HepG2 (cell line): Measurements from ENCODE around the gene IL1RL1. TPM values are rescaled to one million over a fixed set of nuclear protein-coding genes. Genes with fewer than 3 reads are reported as not detected.

Experiments
- ATAC-seq: fragments of 200-7000 bp; cut with Tn5 transposase; 3 replicates; pipeline ENCODE4 v1.9.1; 2020; ENCODE audit warnings: mild to moderate bottlenecking, moderate library complexity
- BruUV-seq: library from RNA; stranded (reverse); fragments of 400-500 nt; replicated peaks from 2 replicates; lab custom pipeline; 2021; lab: Mats Ljungman, UMichigan
- CTCF ChIA-PET: fragments of 300-600 bp; formaldehyde crosslinking; extraction: SDS; loops from one replicate; lab custom pipeline; 2021; ENCODE audit warnings: low total read pairs, inconsistent platforms, low intra/inter-chr PET ratio; lab: Yijun Ruan, JAX
- POLR2A ChIA-PET: fragments of 350-600 bp; sonication (Branson Sonifier 250); formaldehyde crosslinking; loops from one replicate; lab custom pipeline; 2020; ENCODE audit warnings: antibody characterized with exemption, inconsistent platforms; lab: Yijun Ruan, JAX
- DNase-seq: peaks from one replicate; pipeline ENCODE4 v3.0.0-alpha.2; 2015; ENCODE audit warnings: low spot score
- FAIRE-seq: peaks from 3 replicates; lab custom pipeline; 2011; peaks lifted over from hg19 to GRCh38; lab: Jason Lieb, UNC
- H2AFZ ChIP-seq: one replicate; pipeline ENCODE4 v1.6.1; 2011; ENCODE audit warnings: low read length, inconsistent platforms
- H3K27ac ChIP-seq: fragments of 300-600 bp; 3 replicates; pipeline ENCODE4 v1.8.0; 2011; ENCODE audit warnings: mixed run types, mild to moderate bottlenecking, mixed read lengths, low read length, inconsistent platforms; ENCODE audit not compliant: insufficient read depth; ENCODE audit errors: extremely low read length
- H3K27me3 ChIP-seq, 2 experiments: fragments of 200-600 bp in 1 of 2; 2 replicates in 1 of 2; 3 replicates in 1 of 2; pipeline versions ENCODE4 v1.6.0 to v1.8.0; 2011; ENCODE audit warnings: low read length in 2 of 2, mild to moderate bottlenecking in 2 of 2, moderate library complexity in 2 of 2, inconsistent platforms in 1 of 2; ENCODE audit not compliant: insufficient read depth in 2 of 2, control insufficient read depth in 1 of 2
- H3K36me3 ChIP-seq, 2 experiments: fragments of 200-600 bp in 1 of 2; replicated peaks in 1 of 2; 2 replicates in 1 of 2; 3 replicates in 1 of 2; pipeline versions ENCODE4 v1.5.1 to v1.8.0; 2011; ENCODE audit warnings: low read length in 2 of 2, inconsistent platforms in 1 of 2; ENCODE audit not compliant: insufficient read depth in 2 of 2, control insufficient read depth in 1 of 2
- H3K4me1 ChIP-seq: 2 replicates; pipeline ENCODE4 v1.5.1; 2012; ENCODE audit warnings: low read length, inconsistent platforms; ENCODE audit not compliant: insufficient read depth
- H3K4me2 ChIP-seq: 2 replicates; pipeline ENCODE4 v1.6.0; 2011; ENCODE audit warnings: low read depth, low read length, inconsistent platforms
- H3K4me3 ChIP-seq, 3 experiments: fragments of 200-600 bp in 1 of 3; sonication (generic), shearing (Covaris generic) in 1 of 3; replicated peaks in 1 of 3; 2 replicates each; pipeline ENCODE4 v1.5.1; 2011 to 2016; ENCODE audit warnings: low read length in 3 of 3, inconsistent platforms in 2 of 3, low read depth in 2 of 3, mild to moderate bottlenecking in 2 of 3, control low read depth in 1 of 3, mixed read lengths in 1 of 3; ENCODE audit not compliant: insufficient read depth in 1 of 3
- H3K79me2 ChIP-seq: one replicate; pipeline ENCODE4 v1.6.1; 2011; ENCODE audit warnings: low read length, inconsistent platforms; ENCODE audit not compliant: insufficient read depth
- H3K9ac ChIP-seq: 2 replicates; pipeline ENCODE4 v1.6.0; 2011; ENCODE audit warnings: mild to moderate bottlenecking, low read depth, low read length, inconsistent platforms; ENCODE audit not compliant: insufficient read depth
- H3K9me3 ChIP-seq: 2 replicates; pipeline ENCODE4 v1.5.1; 2012; ENCODE audit warnings: mild to moderate bottlenecking, low read length
- H4K20me1 ChIP-seq: 2 replicates; pipeline ENCODE4 v1.6.0; 2011; ENCODE audit warnings: inconsistent platforms, mild to moderate bottlenecking, low read length, moderate library complexity; ENCODE audit not compliant: insufficient read depth
- CENPX ChIP-seq: sonication (generic); formaldehyde crosslinking; IDR thresholded peaks from 2 replicates; pipeline ENCODE4 v1.9.0; 2021; ENCODE audit warnings: mild to moderate bottlenecking, missing genetic modification reagents, moderate library complexity
- FOXJ3 ChIP-seq: sonication (generic); formaldehyde crosslinking; IDR thresholded peaks from 2 replicates; pipeline ENCODE4 v1.4.0; 2020; ENCODE audit warnings: missing genetic modification reagents, mild to moderate bottlenecking, borderline replicate concordance
- GATAD1 ChIP-seq: IDR thresholded peaks from 2 replicates; pipeline ENCODE4 v1.6.1; 2016; ENCODE audit warnings: missing genetic modification reagents, missing compliant biosample characterization
- ZHX2 ChIP-seq, 2 experiments: sonication (generic) in 1 of 2; formaldehyde crosslinking in 1 of 2; IDR thresholded peaks; 2 replicates each; pipeline versions ENCODE4 v1.6.1 to v1.9.0; 2014 to 2022; ENCODE audit warnings: antibody characterized with exemption in 1 of 2, borderline replicate concordance in 1 of 2, inconsistent platforms in 1 of 2, low read depth in 1 of 2, missing genetic modification reagents in 1 of 2
- ZNF83 ChIP-seq: sonication (generic); formaldehyde crosslinking; IDR thresholded peaks from 2 replicates; pipeline ENCODE4 v1.4.0; 2020; ENCODE audit warnings: missing genetic modification reagents, mild to moderate bottlenecking, borderline replicate concordance
- WGBS: methylation state at CpG from one replicate; pipeline ENCODE4 v1.1.6; 2017; ENCODE audit warnings: low lambda C conversion rate; 5-methylcytosine and 5-hydroxymethylcytosine counted together
- in situ Hi-C: cut with HindIII; loops from 2 replicates; pipeline ENCODE4 v1.10.0; 2017; ENCODE audit warnings: low pct_unique_long_range_greater_than_20kb; ENCODE audit not compliant: extremely low pct_ligation_motif_present
- intact Hi-C: fragments of 100-400 bp; cut with micrococcal nuclease; formaldehyde crosslinking; loops from one replicate; pipeline ENCODE4 v1.10.0; 2022; ENCODE audit not compliant: unreplicated experiment
- polyA plus RNA-seq, 8 experiments: library from polyadenylated mRNA; depleted of rRNA in 3 of 8; stranded (reverse) in 7 of 8; unstranded in 1 of 8; fragments of >200 nt; fragmentation: Illumina TruSeq in 4 of 8; extraction: Trizol in 4 of 8; gene quantifications; 2 replicates each; pipeline versions ENCODE4 v1.2.1 to v1.2.3, GENCODE V29; 2011 to 2016; ENCODE audit warnings: low read depth in 4 of 8, missing spikeins in 1 of 8, mixed read lengths in 1 of 8; ENCODE audit not compliant: insufficient read depth in 1 of 8
- total RNA-seq, 5 experiments: library from RNA; depleted of rRNA; stranded (reverse); fragments of >200 nt; fragmentation: Illumina TruSeq; extraction: Trizol; gene quantifications; 2 replicates each; pipeline ENCODE4 v1.2.3, GENCODE V29; 2016; ENCODE audit warnings: low read depth in 1 of 5

IL1RL1 gene
- total and polyA plus RNA-seq, 2 of the 13 experiments (the other 11 are each of a cell fraction or from before 2014, with no cell fraction given), result 0.02 to 0.03 TPM

GRCh38 chr2:102266204-102266603, 45.2 kb upstream of the IL1RL1 start:
- Histone ChIP-seq H2AFZ (no peak overlapping the region), H4K20me1 (no peaks in the 10 kb centered on the region), H3K27ac (no peak overlapping the region), H3K79me2 (no peaks in the 10 kb centered on the region), H3K4me2 (no peak overlapping the region), H3K9ac (no peak overlapping the region), H3K9me3 (no peaks in the 10 kb centered on the region), H3K27me3 (peaks cover 0 to 24% of the 10 kb centered on the region in 2 experiments; a peak in 3 of 5 replicates), H3K4me1 (no peaks in the 10 kb centered on the region)
- in situ Hi-C loops, result no loop called here
- WGBS, result 78% methylated on average over 1 of the region's 1 CpG
- POLR2A ChIA-PET, result no interaction called here
- DNase-seq (no peak), ATAC-seq (no peak; the same call in 2 of the 3 replicates), FAIRE-seq (no peak)
- BruUV-seq, result no TSS peak
- CTCF ChIA-PET, result no interaction called here
- no peak for TF ChIP-seq GATAD1 (CRISPR knock-in tag)
- no peak for TF ChIP-seq FOXJ3
- TF ChIP-seq ZNF83 (CRISPR knock-in tag), result no peak
- no peak for TF ChIP-seq ZHX2 (IDR thresholded peaks at IDR 0.05; ENCODE audit: low read depth)
- no peak for TF ChIP-seq ZHX2 (CRISPR knock-in tag; IDR thresholded peaks at IDR 0.05; ENCODE audit: borderline replicate concordance)
- no peak for TF ChIP-seq CENPX (CRISPR knock-in tag)
- TF ChIP-seq, all 625 proteins: peak for 0
- intact Hi-C loops, result no loop called here
- Histone ChIP-seq H3K36me3 (no peaks in the 10 kb centered on the region), H3K4me3 (no peak overlapping the region)
